SIG-M5 treated with dmso at 0.1 percent for 504 hours (cell line): ENCODE results near the gene MYADML2.

Source experiments
- DNase-seq: peaks from one replicate; lab custom pipeline; 2025; ENCODE audit not compliant: unreplicated experiment; lab: John Stamatoyannopoulos, UW

The MYADML2 gene

DNA sequence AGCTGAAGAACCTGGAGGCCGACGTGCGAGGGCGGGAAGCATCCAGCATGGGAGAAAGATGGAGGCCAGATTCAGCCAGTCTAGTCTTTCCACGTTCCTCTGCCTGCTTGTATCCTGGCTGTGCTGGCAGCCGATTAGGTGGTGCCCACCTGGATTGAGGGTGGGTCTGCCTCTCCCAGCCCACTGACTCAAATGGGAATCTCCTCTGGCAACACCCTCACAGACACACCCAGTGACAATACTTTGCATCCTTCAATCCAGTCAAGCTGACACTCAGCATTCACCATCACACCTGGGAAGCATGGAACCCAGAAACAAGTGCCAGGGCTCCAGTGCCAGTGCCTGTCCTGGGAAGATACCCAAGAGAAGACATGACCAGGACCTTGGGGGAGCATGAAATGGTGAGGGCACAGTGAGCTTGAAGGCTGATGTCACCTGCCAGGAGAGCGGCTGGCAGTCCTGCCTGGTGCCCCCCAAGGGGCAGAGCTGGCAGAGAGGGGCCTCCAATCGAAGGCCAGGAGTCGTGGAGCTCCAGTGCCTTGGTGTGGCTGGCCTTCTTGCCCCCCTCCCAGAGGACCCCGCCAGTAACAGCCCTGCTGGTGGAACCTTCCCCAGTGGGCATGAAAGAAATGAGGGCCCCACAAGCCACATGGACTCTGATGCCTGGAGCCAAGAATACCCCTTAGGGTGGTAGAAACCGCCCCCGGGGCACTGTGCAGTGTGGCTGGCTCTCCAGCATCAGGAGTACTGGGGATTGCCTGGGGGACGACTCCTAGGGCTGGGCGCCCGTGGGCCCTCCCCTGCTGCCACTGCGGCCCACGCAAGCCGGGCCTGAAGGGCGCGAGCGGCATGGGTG lies 45.6 kb downstream of the MYADML2 start:
- DNase-seq = no peak

- no peak for DNase-seq
These were observed 46.7 kb downstream of the MYADML2 start for GRCh38 chr17:81900181-81900820.

DNA sequence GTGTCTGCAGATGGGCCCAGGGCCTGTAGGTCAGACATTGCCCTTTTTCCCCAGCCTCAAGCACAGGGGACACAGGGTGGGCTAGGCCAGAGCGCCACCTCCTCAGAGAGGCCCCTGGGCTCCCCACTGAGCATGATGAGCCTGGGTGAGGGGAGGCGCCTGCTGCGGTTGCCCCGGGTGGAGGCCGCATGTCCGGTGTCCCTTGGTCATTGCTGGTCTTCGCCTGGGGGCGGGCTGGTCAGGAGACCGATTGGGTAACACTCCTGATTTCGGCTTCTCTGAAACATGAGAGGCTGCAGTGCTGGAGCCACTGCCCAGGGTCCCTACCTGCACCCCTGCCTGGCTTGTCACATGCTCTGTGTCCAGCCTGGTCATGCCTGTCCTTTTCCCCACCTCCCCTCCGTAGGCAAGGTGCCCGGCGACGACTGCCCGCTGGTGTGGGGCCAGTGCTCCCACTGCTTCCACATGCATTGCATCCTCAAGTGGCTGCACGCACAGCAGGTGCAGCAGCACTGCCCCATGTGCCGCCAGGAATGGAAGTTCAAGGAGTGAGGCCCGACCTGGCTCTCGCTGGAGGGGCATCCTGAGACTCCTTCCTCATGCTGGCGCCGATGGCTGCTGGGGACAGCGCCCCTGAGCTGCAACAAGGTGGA lies 47.4 kb downstream of the MYADML2 start:
- DNase-seq = no peak

DNA sequence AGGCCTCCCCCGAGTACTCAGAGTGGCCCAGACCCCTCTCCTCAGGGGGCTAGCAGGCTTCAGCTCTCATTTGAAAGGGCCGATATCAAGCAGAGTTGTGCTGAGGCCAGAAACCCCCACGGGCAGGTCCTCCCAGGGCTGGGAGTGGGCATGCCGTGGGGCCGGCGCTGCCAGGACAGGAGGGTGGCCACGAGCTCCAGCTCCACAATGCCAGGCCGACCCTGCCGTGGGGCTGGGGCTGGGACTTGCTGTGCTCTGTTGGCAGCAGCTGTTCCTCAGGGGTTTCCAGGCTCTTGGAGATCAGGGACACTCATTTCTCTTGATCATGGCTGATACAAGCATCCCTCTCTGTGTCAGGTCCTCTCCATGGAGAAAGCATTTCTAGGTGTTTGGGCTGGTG lies 48.1 kb downstream of the MYADML2 start:
- DNase-seq = no peak

DNA sequence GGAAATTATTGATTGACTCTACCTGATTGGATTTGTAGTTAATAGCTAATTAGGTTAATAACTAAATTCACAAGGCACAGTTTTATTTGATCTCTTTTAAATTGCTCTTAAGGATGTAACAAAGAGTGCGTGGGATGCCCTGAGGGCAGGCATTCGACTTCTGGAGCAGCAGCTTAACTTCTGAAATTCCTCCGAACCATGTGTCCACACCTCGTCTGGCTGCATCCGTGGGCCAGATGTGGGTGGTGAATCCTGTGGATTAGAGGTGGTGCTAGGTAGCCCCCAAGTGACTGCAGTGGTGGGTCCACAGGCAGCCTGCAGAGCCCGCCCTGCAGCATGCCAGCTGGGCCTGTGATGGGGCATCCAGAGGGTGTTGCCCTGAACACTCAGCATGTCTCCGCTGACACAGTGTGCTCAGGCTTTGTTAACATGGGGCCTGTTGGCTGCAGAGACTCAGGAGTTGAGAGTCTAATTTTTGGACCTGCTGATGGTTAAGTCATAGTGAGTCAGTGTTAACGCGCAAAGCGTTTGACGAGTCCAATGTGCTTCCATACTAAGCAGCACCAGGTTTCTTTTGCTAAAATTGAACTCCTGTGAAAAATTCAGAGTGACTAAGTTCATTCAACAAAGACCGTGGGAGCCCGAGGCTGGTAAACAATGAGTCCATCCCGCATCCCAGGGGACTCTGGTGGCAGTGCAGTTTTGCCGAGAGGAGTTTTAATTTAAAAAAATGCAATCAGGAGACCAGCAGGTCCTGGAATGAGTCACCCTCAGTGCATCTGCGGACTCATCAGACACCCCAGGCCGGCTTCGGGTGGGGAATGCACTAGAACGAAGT lies 48.8 kb downstream of the MYADML2 start:
- DNase-seq = no peak

GRCh38 chr17:81895400-81895799 lies 51.6 kb downstream of the MYADML2 start:
- no peak for DNase-seq

- no peak for DNase-seq
These were observed 55.8 kb downstream of the MYADML2 start for GRCh38 chr17:81891303-81891552.

GRCh38 chr17:81890447-81891302 lies 56.4 kb downstream of the MYADML2 start:
- DNase-seq = no peak
